NCI-H524 (cell line): ENCODE results near the gene GDA.
A peak's percentile ranks its signal among the peaks of the same experiment; 100 is the strongest.

ENCODE experiments used
- DNase-seq, 2 experiments: peaks; one replicate each; lab custom pipeline; 2025; lab: John Stamatoyannopoulos, UW

The GDA gene

GRCh38 chr9:72150661-72151060 lies 1.4 kb downstream of the GDA start:
- DNase-seq = no peak

GRCh38 chr9:72151104-72151503 lies 1.9 kb downstream of the GDA start:
- DNase-seq = no peak

- DNase-seq = no peak
These were observed 5.4 kb downstream of the GDA start for GRCh38 chr9:72154468-72155285.

- DNase-seq = no peak
These were observed 6.1 kb downstream of the GDA start for GRCh38 chr9:72155301-72155700.

GRCh38 chr9:72156586-72156985 lies 7.3 kb downstream of the GDA start:
- no peak for DNase-seq

GRCh38 chr9:72158680-72159079 lies 9.4 kb downstream of the GDA start:
- no peak for DNase-seq

- DNase-seq = no peak
These were observed 11.3 kb downstream of the GDA start for GRCh38 chr9:72160446-72161123.

GRCh38 chr9:72165326-72165725 lies 16.1 kb downstream of the GDA start:
- no peak for DNase-seq

- no peak for DNase-seq
These were observed 16.7 kb downstream of the GDA start for GRCh38 chr9:72165821-72166547.

- DNase-seq = no peak
These were observed 18.8 kb downstream of the GDA start for GRCh38 chr9:72168075-72168474.

GRCh38 chr9:72169178-72169577 lies 19.9 kb downstream of the GDA start:
- DNase-seq = no peak

- DNase-seq = no peak
These were observed 23.8 kb downstream of the GDA start for GRCh38 chr9:72173080-72173479.

GRCh38 chr9:72185561-72185960 lies 36.3 kb downstream of the GDA start:
- peak; percentile 15 to 61 for DNase-seq

GRCh38 chr9:72187121-72187695 lies 38.0 kb downstream of the GDA start:
- peak; percentile 37 to 50 for DNase-seq

GRCh38 chr9:72188232-72188631 lies 39.0 kb downstream of the GDA start:
- no peak for DNase-seq

- DNase-seq = no peak
These were observed 44.2 kb downstream of the GDA start for GRCh38 chr9:72193478-72193881.

GRCh38 chr9:72199238-72199637 lies 50.0 kb downstream of the GDA start:
- DNase-seq = no peak

GRCh38 chr9:72200452-72200851 lies 51.2 kb downstream of the GDA start:
- DNase-seq = no peak

- no peak for DNase-seq
These were observed 52.8 kb downstream of the GDA start for GRCh38 chr9:72202009-72202408.

- DNase-seq = peak; percentile 24 to 50
These were observed 54.1 kb downstream of the GDA start for GRCh38 chr9:72203205-72203803.

GRCh38 chr9:72204062-72204461 lies 54.8 kb downstream of the GDA start:
- DNase-seq = no peak

GRCh38 chr9:72205513-72205912 lies 56.3 kb downstream of the GDA start:
- DNase-seq = no peak
